GM19395 (cell line): ENCODE measurements around the gene TMEM52B.

Experiments used
- ATAC-seq: cut with Tn5 transposase; IDR thresholded peaks from one replicate; pipeline ENCODE4 v1.9.1; 2021; ENCODE audit warnings: mild to moderate bottlenecking, moderate library complexity; ENCODE audit not compliant: unreplicated experiment

The TMEM52B gene

DNA sequence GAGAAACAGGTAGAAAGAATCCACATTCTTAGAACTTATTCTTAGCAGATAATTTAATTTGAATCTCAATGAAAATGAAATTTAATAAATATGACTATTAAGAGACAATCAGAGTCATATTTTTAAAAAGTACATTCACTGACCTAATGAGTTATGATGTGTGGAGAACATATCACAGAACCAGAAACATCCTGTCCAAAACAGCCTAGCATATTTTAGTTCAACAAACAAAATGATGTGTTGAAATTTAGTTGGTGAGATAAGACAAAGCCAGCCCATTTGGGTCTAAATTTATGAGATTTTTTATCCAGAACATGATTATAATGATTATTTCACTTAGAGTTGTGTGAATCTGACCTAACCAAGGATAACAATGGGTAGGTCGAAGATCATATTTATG, 59.7 kb downstream of the TMEM52B start:
- ATAC-seq = no peak

DNA sequence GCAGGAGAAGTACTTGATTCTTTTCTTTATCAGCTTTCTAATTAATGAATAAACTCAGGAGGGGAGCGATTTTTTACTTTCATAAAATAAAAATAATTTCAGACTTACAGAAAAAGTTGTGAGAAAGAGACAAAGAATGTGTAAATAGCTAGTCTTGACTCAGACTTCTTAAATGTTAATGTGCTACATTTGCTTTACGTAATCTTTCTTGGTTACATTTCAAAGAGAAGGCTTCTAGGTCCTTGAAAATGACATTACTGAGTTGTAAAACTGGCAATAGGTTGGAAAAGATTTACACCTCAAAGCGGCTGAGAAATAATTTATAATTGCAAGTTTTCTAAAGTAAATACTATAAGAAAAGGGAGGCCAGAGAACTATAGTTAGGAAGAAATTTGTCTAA, 62.5 kb downstream of the TMEM52B start:
- ATAC-seq = no peak
